HFF-Myc (cell line): ENCODE measurements around the gene HIPK2.

Experiments
- DNase-seq: peaks from one replicate; pipeline ENCODE4 v3.0.0-alpha.2; 2011; ENCODE audit warnings: low read depth; ENCODE audit errors: extremely low read depth
- H3K4me3 ChIP-seq: replicated peaks from 2 replicates; pipeline ENCODE4 v1.5.1; 2011; ENCODE audit warnings: low read depth, mild to moderate bottlenecking, control low read depth, low read length
- CTCF ChIP-seq: IDR thresholded peaks from 2 replicates; pipeline ENCODE4 v1.5.1; 2012; ENCODE audit warnings: mild to moderate bottlenecking, low read depth, low read length, control low read depth; ENCODE audit errors: missing control alignments

HIPK2 gene

DNA sequence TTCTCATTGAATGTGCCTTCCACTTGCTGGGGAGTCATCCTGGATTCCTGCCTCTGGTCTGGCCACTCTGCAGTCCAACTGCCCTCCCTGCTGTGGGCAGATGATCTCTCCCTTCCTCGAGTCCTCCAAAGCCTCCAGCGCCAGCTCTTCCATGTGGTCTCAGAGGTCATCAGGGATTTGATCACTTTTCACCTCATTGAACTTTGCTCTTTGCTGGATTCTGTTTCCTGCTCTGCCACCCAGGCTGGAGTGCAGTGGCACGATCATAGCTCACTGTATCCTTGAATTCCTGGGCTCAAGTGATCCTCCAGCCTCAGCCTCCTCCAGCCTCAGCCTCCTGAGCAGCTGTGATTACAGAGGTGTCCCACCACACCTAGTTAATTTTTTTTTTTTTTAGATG is 29.2 kb upstream of the HIPK2 start:
- H3K4me3 ChIP-seq = no peak overlapping the region
- DNase-seq = no peak
- TF ChIP-seq CTCF = no peak

DNA sequence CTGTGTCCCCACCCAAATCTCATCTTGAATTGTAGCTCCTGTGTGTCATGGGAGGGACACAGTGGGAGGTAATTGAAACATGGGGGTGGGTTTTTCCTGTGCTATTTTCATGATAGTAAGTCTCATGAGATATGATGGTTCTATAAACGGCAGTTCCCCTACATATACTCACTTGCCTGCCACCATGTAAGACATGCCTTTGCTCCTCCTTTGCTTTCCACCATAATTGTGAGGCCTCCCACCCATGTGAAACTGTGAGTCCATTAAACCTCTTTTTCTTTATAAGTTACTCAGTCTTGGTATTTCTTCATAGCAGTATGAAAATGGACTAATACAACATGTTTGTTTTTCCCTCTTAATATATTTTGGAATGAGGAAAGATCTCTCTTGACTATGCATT is 26.8 kb upstream of the HIPK2 start:
- no peak for TF ChIP-seq CTCF
- no peak for DNase-seq
- no peak overlapping the region for H3K4me3 ChIP-seq

DNA sequence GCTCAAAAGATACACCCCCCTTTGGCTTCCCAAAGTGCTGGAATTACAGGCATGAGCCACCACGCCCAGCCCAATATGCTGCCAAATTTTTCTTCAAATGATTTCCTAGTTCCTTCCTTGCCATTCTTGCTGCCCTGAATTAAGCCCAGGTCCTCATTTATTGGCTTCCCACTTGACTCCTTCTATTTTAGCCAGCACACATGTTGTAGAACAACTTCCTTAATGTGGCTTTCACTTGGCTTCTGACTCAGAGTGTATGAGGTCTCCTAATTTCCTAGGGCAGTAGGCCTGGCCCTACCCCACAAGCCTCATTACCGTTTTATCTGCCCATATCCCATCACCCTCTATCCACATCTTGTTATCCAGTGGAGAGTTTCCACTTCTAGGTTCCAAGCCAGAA is 21.8 kb upstream of the HIPK2 start:
- DNase-seq = no peak

GRCh38 chr7:139798892-139799291 is 21.1 kb upstream of the HIPK2 start:
- H3K4me3 ChIP-seq = no peak overlapping the region
- no peak for TF ChIP-seq CTCF
- DNase-seq = no peak

More for the DNA sequence above, 21.8 kb upstream of the HIPK2 start:
- H3K4me3 ChIP-seq = no peak overlapping the region
- no peak for TF ChIP-seq CTCF

DNA sequence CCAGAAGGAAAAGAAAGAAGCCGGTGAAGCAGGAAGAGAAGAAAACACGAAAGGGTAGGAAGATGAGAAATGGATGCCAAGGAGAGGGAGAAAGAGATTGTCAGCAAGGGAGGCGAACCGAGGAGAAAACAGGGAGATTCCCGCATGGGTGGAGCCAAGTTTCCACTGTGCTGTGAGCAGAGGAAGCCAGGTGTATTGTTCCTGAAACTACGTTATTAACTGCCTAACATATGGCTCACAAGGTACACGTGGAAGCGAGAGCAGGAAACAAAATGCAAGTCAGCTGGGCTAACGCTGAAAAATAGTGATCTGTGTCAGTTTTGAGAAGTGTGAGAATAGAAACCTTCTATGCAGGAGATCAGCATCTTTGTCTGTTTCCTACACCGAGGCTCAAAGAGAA is 20.4 kb upstream of the HIPK2 start:
- TF ChIP-seq CTCF = no peak
- no peak for DNase-seq
- H3K4me3 ChIP-seq = no peak overlapping the region

GRCh38 chr7:139797607-139798006 is 19.8 kb upstream of the HIPK2 start:
- DNase-seq = no peak
- H3K4me3 ChIP-seq = no peak overlapping the region
- TF ChIP-seq CTCF = no peak

- H3K4me3 ChIP-seq = no peak overlapping the region
- no peak for DNase-seq
- TF ChIP-seq CTCF = no peak
These were observed 13.5 kb upstream of the HIPK2 start for GRCh38 chr7:139791316-139791715.
